T47D (cell line): ENCODE results near the gene ACTL7A.

ENCODE experiments used
- DNase-seq, 2 experiments: peaks; one replicate each; pipeline versions ENCODE4 v3.0.0 to v3.0.0-alpha.2; 2011 to 2012; ENCODE audit warnings: low read depth in 1 of 2, low spot score in 1 of 2
- JUND ChIP-seq: IDR thresholded peaks from 2 replicates; pipeline ENCODE4 v1.6.1; 2012; ENCODE audit warnings: low read depth
- in situ Hi-C: cut with HindIII; loops from 2 replicates; pipeline ENCODE4 v1.10.0; 2016; ENCODE audit warnings: low sequenced_read_pairs, low pct_unique_long_range_greater_than_20kb

The ACTL7A gene, protein sequence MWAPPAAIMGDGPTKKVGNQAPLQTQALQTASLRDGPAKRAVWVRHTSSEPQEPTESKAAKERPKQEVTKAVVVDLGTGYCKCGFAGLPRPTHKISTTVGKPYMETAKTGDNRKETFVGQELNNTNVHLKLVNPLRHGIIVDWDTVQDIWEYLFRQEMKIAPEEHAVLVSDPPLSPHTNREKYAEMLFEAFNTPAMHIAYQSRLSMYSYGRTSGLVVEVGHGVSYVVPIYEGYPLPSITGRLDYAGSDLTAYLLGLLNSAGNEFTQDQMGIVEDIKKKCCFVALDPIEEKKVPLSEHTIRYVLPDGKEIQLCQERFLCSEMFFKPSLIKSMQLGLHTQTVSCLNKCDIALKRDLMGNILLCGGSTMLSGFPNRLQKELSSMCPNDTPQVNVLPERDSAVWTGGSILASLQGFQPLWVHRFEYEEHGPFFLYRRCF

DNA sequence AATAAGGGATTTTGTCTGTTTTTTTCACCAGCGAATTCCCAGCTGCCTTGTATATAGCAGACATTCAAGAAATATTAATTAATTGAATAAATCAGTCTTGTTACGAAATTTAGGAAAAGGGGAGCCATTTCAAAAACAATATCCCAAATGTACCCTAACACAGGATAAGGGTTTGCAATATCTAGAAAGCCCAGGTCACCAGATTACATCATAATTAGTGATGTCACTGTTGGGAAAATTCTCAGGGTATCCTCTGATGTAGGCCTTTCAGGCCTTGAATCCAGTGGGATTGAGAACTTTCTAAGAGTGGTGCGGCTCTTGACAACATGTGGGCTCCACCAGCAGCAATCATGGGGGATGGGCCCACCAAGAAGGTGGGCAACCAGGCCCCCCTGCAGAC, at the start of gene ACTL7A:
ACTL7A (plus strand) TSS at position 270 of the 400 bp plus-strand sequence; CDS start at position 327, 57 bp downstream.
- DNase-seq = no peak
- no peak for TF ChIP-seq JUND
- in situ Hi-C loops = no loop called here

DNA sequence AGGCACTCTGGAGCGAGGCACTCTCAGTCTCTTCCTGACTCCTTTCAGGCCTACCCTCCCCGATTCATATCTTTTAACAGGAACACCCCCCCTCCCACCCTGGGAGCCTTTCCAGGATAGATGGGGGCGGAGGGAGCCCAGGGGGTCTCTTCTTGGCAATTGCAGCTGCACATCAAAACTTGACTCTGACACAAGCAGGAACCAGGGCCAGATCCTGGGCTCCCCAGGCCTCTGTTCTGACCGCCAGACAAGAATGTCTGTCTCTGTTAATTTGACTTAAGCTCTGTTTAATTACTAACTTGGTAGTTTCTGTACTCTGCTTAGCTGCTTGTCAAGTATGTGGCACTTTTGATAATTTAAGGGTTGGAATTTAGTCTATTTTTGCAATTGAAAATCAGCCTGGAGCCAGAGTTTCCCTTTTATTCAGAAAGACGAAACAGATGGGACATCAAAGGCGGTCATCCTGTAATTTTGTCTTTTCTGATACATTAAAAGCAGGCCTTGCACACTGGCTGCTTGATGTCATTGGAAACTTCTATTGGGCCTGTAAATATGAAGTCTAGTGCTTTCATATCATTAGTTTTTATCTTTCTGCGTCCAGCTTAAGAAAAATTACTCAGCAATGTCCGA, 49.6 kb upstream of the ACTL7A start:
- no peak for DNase-seq
- in situ Hi-C loops = no loop called here
- no peak for TF ChIP-seq JUND

GRCh38 chr9:108813951-108814601, 48.0 kb upstream of the ACTL7A start:
- DNase-seq = peak; percentile 66 to 67
- in situ Hi-C loops = no loop called here
- TF ChIP-seq JUND = no peak

- in situ Hi-C loops = no loop called here
Measured at GRCh38 chr9:108815156-108815555, 46.9 kb upstream of the ACTL7A start.

DNA sequence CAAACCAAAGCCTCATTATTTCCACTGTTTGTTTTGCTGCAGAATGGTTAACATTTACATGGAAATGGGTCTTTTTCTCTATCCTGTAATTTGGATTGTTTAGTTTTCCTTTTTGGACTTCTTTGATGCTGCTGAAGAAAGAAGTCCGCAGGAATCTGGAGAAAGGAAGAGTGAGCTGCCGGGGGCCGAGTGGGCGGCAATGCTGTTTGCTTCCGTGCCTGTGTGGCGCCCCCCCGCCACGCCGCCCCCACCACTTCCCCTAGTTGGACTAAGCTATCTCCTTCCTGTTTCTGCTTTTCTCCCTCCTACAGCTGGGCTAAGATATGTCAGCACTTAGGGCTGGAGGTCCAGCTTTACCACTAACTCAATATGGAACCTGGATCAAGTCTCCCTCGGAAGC, 46.0 kb upstream of the ACTL7A start:
- no peak for TF ChIP-seq JUND
- in situ Hi-C loops = no loop called here
- no peak for DNase-seq

More at GRCh38 chr9:108815156-108815555, 46.9 kb upstream of the ACTL7A start:
- peak; percentile 42 to 50 for DNase-seq
- TF ChIP-seq JUND = no peak

DNA sequence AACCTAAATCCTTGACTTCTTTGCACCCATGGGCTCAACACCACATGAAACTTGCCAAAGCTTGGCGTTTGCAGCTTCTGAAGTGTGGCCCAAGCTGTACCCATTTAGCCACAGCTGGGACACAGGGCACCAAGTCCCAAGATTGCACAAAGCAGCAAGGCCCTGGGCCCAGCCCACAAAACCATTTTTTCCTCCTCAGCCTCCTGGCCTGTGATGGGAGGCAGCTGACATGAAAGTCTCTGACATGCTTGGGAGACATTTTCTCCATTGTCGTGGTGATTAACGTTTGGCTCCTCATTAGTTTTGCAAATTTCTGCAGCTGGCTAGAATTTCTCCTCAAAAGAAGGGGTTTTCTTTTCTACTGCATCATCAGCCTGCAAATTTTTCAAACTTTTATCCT, 38.2 kb upstream of the ACTL7A start:
- no peak for TF ChIP-seq JUND
- no peak for DNase-seq
- in situ Hi-C loops = no loop called here

DNA sequence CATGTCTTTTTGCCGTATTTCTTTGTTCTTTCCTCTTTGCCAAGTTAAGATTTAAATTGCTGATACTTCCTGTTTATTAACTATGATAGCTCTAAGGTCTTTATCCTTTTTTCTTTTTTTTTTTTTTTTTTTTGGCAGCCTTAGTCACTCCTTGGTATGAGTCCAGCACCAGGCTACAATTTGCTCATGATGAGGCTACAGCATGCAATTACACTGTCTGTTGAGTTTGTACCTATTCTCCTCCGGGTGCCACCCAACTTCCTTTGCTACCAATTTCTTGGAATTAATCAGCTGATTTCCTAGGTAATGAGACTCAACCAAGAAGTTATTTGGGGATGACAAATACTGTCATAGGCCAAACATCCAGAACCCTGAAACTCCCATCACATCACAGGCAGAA, 31.8 kb upstream of the ACTL7A start:
- no peak for DNase-seq
- in situ Hi-C loops = no loop called here

DNA sequence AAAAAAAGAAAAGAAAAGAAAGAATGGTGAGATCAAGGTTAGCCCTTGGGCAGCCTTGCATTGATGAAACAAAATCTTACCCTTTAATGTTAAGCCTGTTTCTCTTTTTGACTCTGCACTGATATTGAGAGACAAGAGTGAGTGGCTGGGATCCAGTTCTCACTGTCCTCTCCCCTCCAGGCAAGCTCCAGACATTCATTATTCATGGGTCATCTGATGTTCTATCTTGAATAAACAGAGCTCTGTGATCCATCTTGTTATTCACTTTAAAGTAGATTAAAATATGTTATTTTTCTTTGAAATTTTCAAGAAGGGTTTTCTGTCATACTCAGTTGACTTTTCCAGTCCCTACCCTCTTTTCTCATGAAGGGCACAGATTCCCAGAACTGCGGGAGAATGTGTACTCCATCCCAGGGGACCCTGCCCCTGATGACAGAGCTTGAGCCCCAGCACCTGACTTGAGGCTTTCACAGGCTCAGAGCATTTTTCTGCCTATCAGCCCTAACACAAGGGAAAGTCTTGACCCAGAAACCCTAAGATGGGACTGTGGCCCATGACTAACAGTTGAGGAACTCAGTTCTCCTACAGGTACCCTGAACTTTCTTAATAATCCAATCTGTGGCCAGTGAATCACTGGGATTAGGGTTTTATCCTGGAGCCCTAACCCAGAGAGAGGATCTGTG, 30.4 kb upstream of the ACTL7A start:
- no peak for TF ChIP-seq JUND
- in situ Hi-C loops = no loop called here

More for the DNA sequence above, 31.8 kb upstream of the ACTL7A start:
- TF ChIP-seq JUND = no peak

DNA sequence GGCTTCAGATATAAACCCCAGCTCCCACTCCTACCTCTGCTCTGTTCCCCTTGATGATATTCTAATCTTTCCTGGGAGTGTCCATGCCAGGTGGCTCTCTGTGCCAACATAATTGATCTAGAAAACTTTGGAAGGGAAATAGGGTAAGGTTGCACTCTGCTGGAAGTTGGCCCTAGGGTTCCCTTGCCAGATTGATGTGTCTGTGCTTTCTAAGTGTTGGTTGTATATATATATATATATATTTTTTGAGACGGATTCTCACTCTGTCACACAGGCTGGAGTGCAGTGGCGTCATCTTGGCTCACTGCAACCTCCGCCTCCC, 29.9 kb upstream of the ACTL7A start:
- TF ChIP-seq JUND = no peak
- no peak for DNase-seq
- in situ Hi-C loops = no loop called here

More for the DNA sequence above, 30.4 kb upstream of the ACTL7A start:
- DNase-seq = no peak

GRCh38 chr9:108834959-108835665, 27.0 kb upstream of the ACTL7A start:
- in situ Hi-C loops = no loop called here
- no peak for DNase-seq
- no peak for TF ChIP-seq JUND

DNA sequence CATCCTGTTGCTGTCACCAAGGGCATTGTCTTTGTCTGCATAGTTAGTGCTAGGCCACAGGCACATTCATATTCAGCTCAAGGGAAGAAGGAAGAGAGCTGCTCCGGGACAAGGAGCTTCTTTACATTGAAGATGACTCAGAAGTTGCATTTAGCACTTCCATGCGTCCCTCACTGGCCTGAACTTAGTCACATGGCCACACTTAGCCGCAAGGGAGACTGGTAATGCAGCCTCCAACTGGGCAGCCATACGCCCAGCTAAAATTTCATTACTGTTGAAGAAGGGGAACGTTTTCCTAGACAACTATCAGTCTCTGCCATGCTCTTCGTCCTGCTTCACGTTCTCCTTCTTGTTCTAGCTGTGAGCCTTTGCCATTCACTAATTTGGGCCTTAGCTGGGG, 26.2 kb upstream of the ACTL7A start:
- in situ Hi-C loops = no loop called here
- no peak for TF ChIP-seq JUND
- no peak for DNase-seq

DNA sequence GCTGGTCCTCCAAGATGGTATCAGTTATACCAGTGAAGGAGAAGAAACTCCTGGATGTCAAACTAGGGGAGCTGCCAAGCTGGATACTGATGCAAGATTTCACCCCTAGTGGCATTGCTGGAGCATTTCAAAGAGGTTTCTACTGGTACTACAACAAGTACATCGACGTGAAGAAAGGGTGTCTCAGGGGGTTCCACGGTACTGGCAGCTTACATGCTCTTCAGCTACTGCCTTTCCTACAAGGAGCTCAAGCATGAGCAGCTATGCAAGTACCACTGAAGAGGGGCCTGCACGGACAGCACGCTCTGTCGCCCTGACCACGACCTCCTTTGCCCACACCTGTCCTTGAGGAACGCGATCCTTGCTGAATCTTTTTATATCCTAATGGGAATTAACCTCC, 25.7 kb upstream of the ACTL7A start:
- in situ Hi-C loops = no loop called here

DNA sequence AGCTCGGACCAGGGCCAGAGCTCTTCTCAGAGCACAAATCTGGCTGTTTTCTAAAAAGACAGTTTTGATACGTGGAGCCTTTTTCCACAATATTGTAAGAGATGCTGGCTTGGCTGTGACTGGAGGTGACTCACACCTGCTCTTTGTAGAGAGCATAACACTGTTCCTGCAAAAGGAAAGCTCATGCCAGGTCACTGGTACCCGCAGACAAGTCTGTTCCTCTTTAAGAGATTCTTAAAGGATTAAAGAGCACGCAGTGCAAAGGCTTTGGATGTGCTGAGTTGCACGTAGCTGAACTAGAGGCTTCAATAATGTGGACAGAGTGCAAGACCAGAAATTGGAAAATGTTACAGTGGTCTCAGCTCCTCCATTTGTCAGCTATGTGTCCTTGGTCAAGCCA, 25.3 kb upstream of the ACTL7A start:
- in situ Hi-C loops = no loop called here
- no peak for TF ChIP-seq JUND
- DNase-seq = no peak

More for the DNA sequence above, 25.7 kb upstream of the ACTL7A start:
- no peak for DNase-seq
- TF ChIP-seq JUND = no peak
